ENCODE measurements around the gene GRIN1.

The GRIN1 gene

DNA sequence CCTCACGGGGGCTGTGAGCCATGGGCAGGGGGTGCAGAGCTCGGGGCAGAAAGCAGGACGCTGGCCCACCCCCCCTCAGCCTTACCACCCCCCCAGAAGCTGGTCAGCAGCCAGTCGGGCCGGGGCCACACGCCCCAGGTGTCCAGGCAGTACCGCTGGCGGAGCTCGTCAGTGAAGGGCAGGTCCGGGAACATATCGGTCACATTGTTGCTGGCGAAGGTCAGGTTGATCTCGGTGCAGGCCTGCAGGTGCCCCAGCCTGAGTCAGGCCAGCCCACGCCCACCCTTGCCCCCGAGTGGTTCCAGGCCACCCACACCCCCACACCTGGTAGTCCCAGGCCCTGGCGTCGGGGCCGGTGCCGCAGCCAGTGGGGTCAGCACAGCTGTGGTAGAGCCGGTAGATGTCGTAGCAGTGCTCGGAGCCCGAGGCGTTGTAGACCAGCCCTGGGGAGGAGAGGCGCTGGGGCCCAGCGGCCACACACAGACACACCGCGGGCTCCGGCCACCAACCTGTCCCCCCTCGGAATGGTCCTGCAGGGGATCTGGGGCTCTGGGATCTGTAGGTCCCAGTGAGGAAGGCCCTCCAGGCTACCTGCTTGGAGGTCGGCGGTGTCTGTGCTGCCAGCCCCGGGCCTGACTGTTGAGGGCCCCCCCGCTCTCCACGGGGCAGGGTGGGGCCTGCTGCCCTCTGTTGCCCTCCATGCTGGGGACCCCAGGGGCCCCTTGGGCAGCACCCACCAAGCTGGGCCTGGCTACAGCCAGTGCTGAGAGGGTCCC lies 27.0 kb upstream of the GRIN1 start:
- CTCF ChIA-PET = interaction anchor here (0.6 to 1.1 kb wide), 3 partner anchors 48 to 125 kb away, joined by 3 to 5 read pairs (median 4); no protein-coding TSS in a partner anchor
- DNase-seq (ENCODE audit: low spot score) = no peak
- H3K27ac ChIP-seq = peak overlapping the region; percentile 26
- POLR2A ChIA-PET (ENCODE audit: low non-redundant PET) = no interaction called here
- TF ChIP-seq, protein P1, sequence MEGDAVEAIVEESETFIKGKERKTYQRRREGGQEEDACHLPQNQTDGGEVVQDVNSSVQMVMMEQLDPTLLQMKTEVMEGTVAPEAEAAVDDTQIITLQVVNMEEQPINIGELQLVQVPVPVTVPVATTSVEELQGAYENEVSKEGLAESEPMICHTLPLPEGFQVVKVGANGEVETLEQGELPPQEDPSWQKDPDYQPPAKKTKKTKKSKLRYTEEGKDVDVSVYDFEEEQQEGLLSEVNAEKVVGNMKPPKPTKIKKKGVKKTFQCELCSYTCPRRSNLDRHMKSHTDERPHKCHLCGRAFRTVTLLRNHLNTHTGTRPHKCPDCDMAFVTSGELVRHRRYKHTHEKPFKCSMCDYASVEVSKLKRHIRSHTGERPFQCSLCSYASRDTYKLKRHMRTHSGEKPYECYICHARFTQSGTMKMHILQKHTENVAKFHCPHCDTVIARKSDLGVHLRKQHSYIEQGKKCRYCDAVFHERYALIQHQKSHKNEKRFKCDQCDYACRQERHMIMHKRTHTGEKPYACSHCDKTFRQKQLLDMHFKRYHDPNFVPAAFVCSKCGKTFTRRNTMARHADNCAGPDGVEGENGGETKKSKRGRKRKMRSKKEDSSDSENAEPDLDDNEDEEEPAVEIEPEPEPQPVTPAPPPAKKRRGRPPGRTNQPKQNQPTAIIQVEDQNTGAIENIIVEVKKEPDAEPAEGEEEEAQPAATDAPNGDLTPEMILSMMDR (conservative IDR thresholded peaks at IDR 0.05; ENCODE audit: low read depth) = no peak

DNA sequence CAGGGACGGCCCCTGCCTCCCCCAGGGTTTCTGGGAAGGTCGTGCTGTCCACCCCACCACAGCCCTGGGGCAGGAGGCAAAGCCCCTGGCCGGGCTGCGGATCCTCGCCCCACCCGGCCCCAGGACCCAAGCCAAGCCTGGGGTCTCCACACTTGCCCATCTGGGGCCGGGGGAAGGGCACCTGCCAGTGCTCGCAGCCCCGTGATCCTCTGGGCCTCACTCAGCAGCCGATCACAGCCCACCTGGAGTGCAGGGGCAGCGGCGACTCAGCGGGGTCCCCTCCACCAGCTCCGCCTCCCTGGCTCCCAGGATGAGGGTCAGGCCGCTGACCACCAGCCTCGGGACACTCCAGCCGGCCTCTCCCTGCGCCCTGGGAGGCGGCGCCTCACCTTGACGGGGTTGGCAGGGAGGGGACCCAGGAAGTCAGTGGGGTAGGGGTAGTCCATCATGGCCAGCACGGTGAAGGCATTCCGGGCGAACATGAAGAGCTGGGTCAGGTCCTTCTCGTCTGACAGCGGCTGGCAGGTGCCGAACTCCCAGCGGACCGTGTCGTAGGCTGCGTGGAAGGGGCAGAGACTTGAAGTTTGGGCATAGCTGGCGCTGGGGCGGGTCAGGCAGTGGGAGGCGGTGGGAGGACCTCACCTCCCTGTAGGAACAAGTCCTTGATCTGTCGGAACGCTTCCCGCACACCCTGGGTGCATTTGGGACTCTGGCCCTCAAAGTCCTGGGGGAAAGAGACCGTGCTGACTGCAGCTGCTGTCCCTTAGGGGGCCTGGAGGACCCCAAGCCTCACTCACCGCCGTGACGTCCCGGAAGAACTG lies 26.2 kb upstream of the GRIN1 start:
- ChIA-PET POLR2A (ENCODE audit: low non-redundant PET) (no interaction called here), CTCF (interaction anchor here (0.5 to 1.1 kb wide), 5 partner anchors 18 to 141 kb away, joined by 3 to 5 read pairs (median 4); no protein-coding TSS in a partner anchor)
- H3K27ac ChIP-seq = peak overlapping the region; percentile 26
- no peak for DNase-seq (ENCODE audit: low spot score)
- TF ChIP-seq, protein P1 (conservative IDR thresholded peaks at IDR 0.05; ENCODE audit: low read depth) = no peak

DNA sequence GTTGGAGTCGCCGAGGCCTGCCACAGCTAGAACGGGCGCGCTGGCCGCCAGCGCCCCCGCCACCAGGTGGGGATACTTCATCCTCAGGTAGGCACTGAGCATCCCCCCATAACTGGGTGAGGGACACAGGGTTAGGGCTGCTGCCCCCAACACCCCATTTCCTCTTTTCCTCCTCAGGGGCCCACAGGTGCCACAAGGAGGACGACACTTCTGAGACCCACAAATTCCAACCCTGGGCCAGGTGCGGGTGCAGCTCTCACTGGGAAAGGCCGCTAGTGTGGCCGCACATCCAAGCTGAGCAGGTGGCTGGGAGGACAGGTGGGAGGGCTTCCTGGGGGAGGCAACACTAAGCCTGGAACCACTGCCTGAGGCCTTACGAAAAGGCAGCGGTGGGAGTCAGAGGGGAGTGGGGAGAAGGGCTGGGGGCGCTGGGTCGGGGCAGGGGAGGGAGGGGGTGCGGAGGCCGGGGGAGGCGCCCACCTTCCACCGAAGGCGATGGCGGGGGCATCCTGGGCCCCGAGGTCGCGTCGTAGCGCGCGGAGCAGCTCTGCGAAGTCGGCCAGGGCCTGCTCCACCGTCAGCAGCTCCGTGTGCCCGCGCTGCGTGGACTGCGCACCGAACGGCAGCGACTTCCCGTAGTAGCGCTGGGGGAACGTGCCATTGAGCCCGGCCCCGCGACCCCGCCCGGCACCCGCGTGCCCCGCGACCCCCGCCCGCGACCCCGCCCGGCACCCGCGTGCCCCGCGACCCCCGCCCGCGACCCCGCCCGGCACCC lies 25.4 kb upstream of the GRIN1 start:
- ChIA-PET POLR2A (ENCODE audit: low non-redundant PET) (interaction anchor here (1.0 kb wide), 1 partner anchor 127 kb away, joined by 4 read pairs; the partner anchor contains the start of gene TUBB4B), CTCF (interaction anchor here (0.5 to 1.1 kb wide), 3 partner anchors 17 to 141 kb away, joined by 3 to 5 read pairs (median 4); no protein-coding TSS in a partner anchor)
- no peak for DNase-seq (ENCODE audit: low spot score)
- TF ChIP-seq, protein P1 (conservative IDR thresholded peaks at IDR 0.05; ENCODE audit: low read depth) = no peak
- peak overlapping the region; percentile 2; the same call in 1 of the 2 replicates for H3K27ac ChIP-seq

DNA sequence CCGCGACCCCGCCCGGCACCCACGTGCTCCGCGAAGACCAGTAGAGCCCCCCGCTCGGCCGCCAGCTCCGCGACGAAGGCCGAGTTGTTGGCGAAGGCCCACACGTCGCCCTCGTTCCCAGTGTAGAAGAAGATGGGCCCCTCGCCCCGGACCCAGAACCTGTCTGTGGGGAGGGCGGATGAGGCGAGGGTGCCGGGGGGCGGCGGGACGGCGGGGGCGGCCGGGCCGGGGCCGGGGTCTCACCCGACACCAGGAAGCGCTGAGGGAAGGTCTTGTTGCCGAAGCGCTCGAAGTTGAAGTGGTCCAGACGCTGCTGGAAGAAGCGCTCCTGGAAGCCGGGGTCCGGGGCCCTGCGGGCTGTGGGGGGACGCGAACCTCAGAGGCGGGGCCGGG lies 24.7 kb upstream of the GRIN1 start:
- no peak for DNase-seq (ENCODE audit: low spot score)
- TF ChIP-seq, protein P1 (conservative IDR thresholded peaks at IDR 0.05; ENCODE audit: low read depth) = no peak
- H3K27ac ChIP-seq = peak overlapping the region; percentile 59
- POLR2A ChIA-PET (ENCODE audit: low non-redundant PET) = interaction anchor here (1.0 kb wide), 1 partner anchor 126 kb away, joined by 4 read pairs; the partner anchor contains the start of gene TUBB4B
- CTCF ChIA-PET = interaction anchor here (1.3 to 1.6 kb wide), 2 partner anchors 47 to 122 kb away, joined by 7 to 9 read pairs; no protein-coding TSS in a partner anchor

DNA sequence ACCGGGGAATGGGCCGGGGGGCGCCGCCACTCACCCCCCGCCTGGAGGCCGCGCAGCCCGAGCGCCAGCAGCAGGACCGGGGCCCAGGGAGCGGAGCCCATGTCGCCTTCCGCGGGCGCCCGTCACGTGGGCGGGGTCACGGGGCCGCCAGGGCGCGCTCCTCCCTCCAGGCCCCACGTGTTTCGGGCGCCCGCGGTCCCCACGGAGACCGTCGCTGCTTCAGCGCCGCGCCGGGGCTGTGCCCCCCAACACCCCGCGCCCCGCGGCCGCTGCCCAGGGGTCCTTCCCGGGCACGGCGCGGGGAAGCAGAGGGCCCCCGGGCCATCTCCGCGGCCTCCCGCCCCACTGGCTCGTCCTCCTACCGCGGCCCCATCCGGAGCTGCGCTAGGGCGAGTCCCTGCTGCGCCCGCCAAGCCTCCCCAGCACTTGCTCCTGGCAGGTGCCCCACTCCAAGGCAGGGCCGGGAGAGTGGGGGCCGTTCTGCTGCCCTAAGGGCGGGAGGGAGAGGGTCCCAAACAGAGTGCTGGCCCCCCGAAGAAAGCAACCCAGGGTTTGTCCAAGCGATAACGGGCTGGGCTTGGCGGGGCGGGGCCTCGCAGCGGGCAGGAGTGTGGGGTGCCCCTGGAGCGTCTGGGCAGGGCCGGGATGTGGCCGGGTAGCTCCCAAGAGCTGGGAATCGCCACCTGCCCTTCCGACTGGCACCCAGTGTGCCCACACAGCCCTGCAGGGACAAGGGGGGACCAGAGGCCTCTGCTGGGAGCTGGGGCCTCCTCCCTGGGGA lies 24.2 kb upstream of the GRIN1 start, which contains the start of gene DPP7:
DPP7 (minus strand) TSS at position 121 of the 781 bp plus-strand sequence; CDS start at position 101, 20 bp downstream.
- DNase-seq (ENCODE audit: low spot score) = peak; percentile 74
- TF ChIP-seq, protein P1 (conservative IDR thresholded peaks at IDR 0.05; ENCODE audit: low read depth) = no peak
- ChIA-PET CTCF (interaction anchor here (0.6 to 1.6 kb wide), 8 partner anchors 16 to 122 kb away, joined by 3 to 9 read pairs (median 5); partner anchors contain the start of gene RNF224), POLR2A (ENCODE audit: low non-redundant PET) (interaction anchor here (0.7 to 1.2 kb wide), 4 partner anchors 10 to 86 kb away, joined by 3 to 4 read pairs (median 4); partner anchors contain the start of gene MAN1B1)
- peak within 1 kb of the TSS; percentile 59 for H3K27ac ChIP-seq

All from RWPE1 (cell line).